ENCODE results near the gene SEBOX.

The SEBOX gene

GRCh38 chr17:28372203-28372944 lies 7.4 kb upstream of the SEBOX start (continued):
- peak; percentile 52 for TF ChIP-seq CTCF (tag by site-specific recombination; IDR thresholded peaks at IDR 0.05)
- 0 out of 2 replicates have a peak, but pooled peaks have one; percentile 9 for TF ChIP-seq KLF7 (tag by site-specific recombination; IDR thresholded peaks at IDR 0.05; ENCODE audit: borderline replicate concordance)
- no peak for TF ChIP-seq ZNF292 (tag by site-specific recombination; IDR thresholded peaks at IDR 0.05; ENCODE audit: borderline replicate concordance, low read depth)
- TF ChIP-seq ZNF155 (tag by site-specific recombination; IDR thresholded peaks at IDR 0.05) = no peak
- no peak for TF ChIP-seq ZEB2 (tag by site-specific recombination; IDR thresholded peaks at IDR 0.05)
- peak; percentile 14; the same call in 1 of the 2 replicates for TF ChIP-seq ZNF76 (tag by site-specific recombination; IDR thresholded peaks at IDR 0.05; ENCODE audit: borderline replicate concordance, low read depth)
- TF ChIP-seq HIC1 (tag by site-specific recombination; IDR thresholded peaks at IDR 0.05) = no peak
- no peak for TF ChIP-seq ZNF449 (tag by site-specific recombination; IDR thresholded peaks at IDR 0.05)
- peak; percentile 49; the same call in 1 of the 2 replicates for TF ChIP-seq ZNF561 (tag by site-specific recombination; IDR thresholded peaks at IDR 0.05; ENCODE audit: borderline replicate concordance)
- TF ChIP-seq KLF8 (tag by site-specific recombination; IDR thresholded peaks at IDR 0.05) = no peak
- TF ChIP-seq ZNF600 (tag by site-specific recombination; IDR thresholded peaks at IDR 0.05) = peak; percentile 21; the same call in 1 of the 2 replicates
- TF ChIP-seq ZNF157 (tag by site-specific recombination; IDR thresholded peaks at IDR 0.05) = no peak
- TF ChIP-seq ZBTB26 (tag by site-specific recombination; optimal IDR thresholded peaks at IDR 0.05) = peak; percentile 82
- TF ChIP-seq PBX3 (CRISPR knock-in tag; IDR thresholded peaks at IDR 0.05) = peak; percentile 50; the same call in 1 of the 2 replicates

- no peaks in the 10 kb centered on the region; a peak in 1 of 3 replicates for H3K36me3 ChIP-seq (ENCODE audit: control insufficient read depth in 2 of 2, insufficient read depth in 1 of 2, low read length in 2 of 2)
- H3K4me1 ChIP-seq (ENCODE audit: control insufficient read depth, insufficient read depth, low read length) = peaks cover 13% of the 10 kb centered on the region
- CTCF ChIA-PET = interaction anchor here (1.5 kb wide), 1 partner anchor 46 kb away, joined by 11 read pairs; no protein-coding TSS in a partner anchor
- peak within 1 kb of the TSS; percentile 87 for H3K27ac ChIP-seq (ENCODE audit: extremely low read depth, low read depth, low read length)
- no peaks in the 10 kb centered on the region for H3K9me3 ChIP-seq (ENCODE audit: control insufficient read depth, insufficient read depth, low read depth, low read length)
- H3K4me3 ChIP-seq (ENCODE audit: low read depth, low read length) = peak within 1 kb of the TSS; percentile 50
- POLR2A ChIA-PET = interaction anchor here (0.5 to 7.1 kb wide), 7 partner anchors 9 to 36 kb away, joined by 3 to 66 read pairs (median 6); partner anchors contain the start of genes IFT20, POLDIP2, SLC46A1 and TNFAIP1
- TF ChIP-seq ZNF221 (tag by site-specific recombination; IDR thresholded peaks at IDR 0.05; ENCODE audit: borderline replicate concordance) (no peak), ZNF169 (tag by site-specific recombination; IDR thresholded peaks at IDR 0.05) (no peak), GLIS1 (tag by site-specific recombination; IDR thresholded peaks at IDR 0.05) (peak; percentile 74), ZNF280C (tag by site-specific recombination; IDR thresholded peaks at IDR 0.05) (no peak), ZNF214 (tag by site-specific recombination; IDR thresholded peaks at IDR 0.05; ENCODE audit: borderline replicate concordance) (no peak), ZNF155 (tag by site-specific recombination; IDR thresholded peaks at IDR 0.05) (no peak), ZNF596 (tag by site-specific recombination; IDR thresholded peaks at IDR 0.05) (no peak)
Observed at GRCh38 chr17:28371245-28372202, 6.5 kb upstream of the SEBOX start, which contains the start of gene SARM1. Gene SARM1, plus strand, starts transcription at chr17:28371694. Its CDS starts 339 bp downstream, at chr17:28372033.

Data from HEK293 (cell line).